Activated CD8-positive, alpha-beta memory T cell treated with anti-CD3 and anti-CD28 coated beads, Interleukin-2, amount 50 U/mL, for 4 hours (primary cell): ENCODE data around the gene MIEF2.
"Not testable (repeated sequence)": the region's sequence is repeated elsewhere in the genome, so short reads cannot be mapped to it uniquely, and the experiment has no call there.

Experiments used
- DNase-seq: peaks from one replicate; pipeline ENCODE4 v3.0.0-alpha.2; 2020

The MIEF2 gene

DNA sequence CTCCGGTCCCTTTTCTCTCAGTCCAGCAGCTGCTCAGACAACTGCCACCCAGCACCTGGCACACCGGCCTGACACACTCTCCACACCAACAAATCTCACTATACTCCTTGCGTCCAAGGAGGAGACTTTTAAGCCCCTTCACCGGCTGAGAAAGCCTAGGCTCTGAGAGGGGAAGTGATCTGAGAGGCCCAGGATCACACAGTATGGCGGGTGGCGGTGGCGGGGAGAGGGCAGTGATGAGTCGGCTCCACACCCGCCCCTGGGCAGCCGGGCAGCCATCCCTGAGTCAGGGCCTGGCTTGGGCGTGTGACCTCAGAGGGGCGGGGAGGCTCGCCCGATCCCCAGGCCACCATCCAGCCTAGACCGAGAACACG is 2.5 kb upstream of the MIEF2 start:
- peak; percentile 43 for DNase-seq

DNA sequence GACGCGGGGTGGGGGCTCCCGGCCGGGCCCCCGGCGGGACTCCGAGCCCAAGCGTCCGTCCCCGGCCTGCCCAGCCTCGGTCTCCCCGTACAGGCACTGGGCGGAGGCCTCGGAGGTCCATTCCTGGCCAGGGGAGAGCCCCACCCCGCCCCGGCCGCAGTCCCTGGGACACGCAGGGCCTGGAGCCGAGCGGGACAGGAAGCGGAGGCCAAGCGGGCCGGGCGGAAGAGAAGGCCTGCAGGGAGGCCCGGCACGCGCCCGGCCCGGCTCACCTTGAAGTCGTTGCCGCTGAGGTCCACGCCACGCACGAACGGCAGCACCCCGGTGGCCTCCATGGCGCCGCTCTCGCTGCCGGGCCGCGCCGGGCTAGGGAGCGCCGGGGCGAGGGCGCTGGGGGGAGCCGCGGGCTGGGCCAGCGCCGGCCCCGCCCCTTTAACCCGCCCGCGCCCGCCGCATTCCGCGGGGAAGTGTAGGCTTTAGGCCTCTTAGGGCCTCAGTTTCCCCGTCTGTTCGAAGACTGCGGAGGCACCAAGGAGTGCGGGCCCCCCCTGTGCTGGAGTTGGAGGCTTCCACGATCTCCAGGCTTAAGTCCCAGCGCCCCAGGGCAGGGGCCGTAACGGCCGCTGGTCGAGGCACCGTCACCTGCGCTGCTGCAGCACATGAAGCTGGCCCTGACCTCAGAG is 2.0 kb upstream of the MIEF2 start, which contains the start of gene FLII:
FLII (minus strand) TSS at position 383 of the 683 bp plus-strand sequence; CDS start at position 335, 48 bp downstream.
- peak; percentile 64 for DNase-seq

DNA sequence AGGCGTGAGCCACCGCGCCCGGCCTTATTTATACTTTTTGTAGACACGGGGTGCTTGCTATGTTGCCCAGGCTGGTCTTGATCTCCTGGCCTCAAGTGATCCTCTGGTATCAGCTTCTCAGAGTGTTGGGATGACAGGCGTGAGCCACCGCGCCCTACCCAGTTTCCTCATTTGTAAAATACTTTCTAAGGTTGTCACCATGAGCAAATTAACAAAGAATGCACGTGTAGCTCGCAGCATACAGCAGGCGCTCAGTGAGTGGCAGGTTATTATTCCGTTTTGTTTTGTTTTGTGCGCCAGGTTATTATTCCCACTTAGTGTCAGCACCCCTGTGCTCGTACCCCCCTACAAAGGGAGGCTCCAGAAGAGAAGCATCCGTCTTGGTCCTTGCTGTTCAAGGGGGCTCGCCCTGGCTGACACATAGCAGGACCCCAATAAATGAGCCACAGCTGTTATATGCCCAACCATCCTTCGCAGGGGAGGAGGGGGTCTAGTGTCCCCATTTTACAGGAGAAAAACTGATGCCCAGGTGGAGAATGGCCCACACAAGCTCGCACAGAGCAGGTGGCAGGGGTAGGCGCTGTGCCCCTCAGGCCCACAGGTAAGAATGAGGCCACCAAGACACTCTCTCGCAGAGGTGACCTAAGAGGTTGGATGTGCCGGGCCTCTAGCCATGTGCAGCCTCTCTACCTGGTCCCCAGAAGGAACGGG is 686 bp upstream of the MIEF2 start:
- no peak for DNase-seq

DNA sequence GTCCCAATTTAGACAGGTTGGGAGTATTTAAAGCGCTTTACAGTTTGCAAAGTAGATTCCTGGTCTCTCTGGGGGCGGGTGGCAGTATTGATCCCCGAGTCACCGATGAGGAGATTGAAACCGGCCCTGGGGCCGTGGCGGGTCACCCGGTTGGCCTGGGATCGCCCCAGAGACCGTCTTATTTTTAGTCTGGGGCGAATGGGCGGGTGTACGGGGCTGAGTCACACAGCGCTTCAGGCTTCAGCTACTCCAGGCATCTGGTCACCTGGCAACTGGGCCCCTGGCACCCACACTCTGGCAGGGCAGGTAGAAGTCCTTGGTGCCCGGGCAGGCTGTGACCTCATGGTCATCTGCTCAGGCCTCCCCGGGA is 669 bp downstream of the MIEF2 start:
- DNase-seq = peak; percentile 47

DNA sequence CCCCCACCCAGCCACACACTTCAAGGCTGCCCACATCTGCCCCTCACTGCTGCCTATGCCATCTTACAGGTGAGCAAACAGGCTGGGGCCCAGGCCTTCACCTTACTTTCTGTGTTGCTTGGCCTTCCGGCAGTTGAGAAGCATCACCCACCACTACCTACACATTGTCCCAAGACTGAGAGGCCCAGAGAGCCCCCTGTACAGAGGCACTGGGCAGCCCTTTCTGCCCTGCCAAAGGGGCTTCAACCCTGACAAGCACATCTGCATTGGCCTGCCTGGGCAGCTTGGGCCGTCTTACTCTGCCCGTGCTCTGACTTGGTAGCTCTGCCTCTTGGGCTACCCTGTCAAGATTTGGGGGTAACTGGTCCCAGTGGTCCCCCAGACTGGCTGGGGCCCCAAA is 1.2 kb downstream of the MIEF2 start:
- DNase-seq = no peak

DNA sequence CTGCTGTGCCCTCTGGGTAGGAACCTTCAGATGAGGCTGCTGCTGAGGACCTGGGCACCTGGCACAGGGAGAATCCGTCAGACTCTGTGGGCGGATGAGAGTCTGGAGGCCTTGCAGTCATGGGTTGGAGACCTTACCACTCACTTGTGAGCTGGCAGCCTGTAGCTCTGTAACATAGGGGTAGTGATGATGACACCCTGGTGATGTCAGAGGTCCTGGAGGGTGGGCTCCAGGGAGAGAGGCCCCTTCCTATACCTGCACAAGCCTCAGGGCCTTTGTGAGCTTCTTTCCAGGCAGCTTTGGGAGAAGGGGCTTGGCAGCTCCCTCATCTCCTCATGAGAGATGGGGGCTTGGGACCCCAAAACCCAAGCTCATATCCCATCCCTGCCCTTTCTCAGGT is 1.6 kb downstream of the MIEF2 start:
- DNase-seq = no peak

DNA sequence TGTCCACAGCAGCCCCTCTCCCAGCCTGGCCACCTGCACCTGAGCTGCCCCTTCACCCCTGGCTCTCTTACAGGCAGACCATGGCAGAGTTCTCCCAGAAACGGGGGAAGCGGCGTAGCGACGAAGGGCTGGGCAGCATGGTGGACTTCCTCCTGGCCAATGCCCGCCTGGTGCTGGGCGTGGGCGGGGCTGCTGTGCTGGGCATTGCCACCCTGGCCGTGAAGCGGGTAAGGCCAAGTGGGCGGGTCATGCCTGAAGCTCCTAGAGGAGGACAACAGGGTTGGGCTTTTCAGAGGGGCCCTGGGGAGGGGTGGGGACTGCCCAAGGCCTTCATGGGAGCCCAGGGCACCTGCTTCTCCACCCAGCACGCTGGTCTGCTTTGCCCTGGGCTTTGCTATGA is 2.2 kb downstream of the MIEF2 start:
- no peak for DNase-seq

DNA sequence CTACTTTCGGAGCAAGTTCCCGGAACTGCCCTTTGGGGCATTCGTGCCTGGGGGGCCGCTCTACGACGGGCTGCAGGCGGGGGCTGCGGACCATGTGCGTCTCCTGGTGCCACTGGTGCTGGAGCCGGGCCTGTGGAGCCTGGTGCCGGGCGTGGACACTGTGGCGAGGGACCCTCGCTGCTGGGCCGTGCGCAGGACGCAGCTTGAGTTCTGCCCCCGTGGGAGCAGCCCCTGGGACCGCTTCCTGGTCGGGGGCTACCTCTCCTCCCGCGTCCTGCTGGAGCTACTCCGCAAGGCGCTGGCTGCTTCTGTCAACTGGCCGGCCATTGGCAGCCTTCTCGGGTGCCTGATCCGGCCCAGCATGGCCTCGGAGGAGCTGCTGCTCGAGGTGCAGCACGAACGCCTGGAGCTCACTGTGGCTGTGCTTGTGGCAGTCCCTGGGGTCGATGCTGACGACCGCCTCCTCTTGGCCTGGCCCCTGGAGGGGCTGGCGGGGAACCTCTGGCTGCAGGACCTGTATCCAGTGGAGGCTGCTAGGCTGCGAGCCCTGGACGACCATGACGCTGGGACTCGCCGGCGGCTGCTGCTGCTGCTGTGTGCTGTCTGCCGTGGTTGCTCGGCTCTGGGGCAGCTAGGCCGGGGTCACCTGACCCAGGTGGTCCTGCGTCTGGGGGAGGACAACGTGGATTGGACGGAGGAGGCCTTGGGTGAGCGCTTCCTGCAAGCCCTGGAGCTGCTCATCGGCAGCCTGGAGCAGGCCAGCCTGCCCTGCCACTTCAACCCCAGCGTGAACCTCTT is 3.6 kb downstream of the MIEF2 start:
- no peak for DNase-seq

DNA sequence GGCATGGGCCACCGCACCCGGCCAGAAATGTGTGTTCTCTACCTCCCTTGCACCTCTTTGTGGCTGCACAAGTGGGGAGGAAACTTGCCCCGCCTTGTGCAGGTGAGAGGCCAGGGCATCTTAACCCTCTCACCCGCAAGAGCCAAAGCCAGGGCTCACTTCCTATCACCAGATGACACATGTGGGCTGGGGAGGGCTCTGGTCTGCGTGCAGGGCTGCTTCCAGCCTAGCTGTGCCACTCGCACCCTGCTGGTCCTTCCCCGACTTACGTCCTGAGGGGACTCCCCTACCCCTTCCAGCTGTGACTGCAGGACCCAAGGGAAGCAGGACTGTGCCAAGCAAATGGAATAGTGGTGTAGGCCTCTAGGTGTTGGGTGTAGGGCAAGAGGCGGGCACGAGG is 6.9 kb downstream of the MIEF2 start:
- DNase-seq = no peak

DNA sequence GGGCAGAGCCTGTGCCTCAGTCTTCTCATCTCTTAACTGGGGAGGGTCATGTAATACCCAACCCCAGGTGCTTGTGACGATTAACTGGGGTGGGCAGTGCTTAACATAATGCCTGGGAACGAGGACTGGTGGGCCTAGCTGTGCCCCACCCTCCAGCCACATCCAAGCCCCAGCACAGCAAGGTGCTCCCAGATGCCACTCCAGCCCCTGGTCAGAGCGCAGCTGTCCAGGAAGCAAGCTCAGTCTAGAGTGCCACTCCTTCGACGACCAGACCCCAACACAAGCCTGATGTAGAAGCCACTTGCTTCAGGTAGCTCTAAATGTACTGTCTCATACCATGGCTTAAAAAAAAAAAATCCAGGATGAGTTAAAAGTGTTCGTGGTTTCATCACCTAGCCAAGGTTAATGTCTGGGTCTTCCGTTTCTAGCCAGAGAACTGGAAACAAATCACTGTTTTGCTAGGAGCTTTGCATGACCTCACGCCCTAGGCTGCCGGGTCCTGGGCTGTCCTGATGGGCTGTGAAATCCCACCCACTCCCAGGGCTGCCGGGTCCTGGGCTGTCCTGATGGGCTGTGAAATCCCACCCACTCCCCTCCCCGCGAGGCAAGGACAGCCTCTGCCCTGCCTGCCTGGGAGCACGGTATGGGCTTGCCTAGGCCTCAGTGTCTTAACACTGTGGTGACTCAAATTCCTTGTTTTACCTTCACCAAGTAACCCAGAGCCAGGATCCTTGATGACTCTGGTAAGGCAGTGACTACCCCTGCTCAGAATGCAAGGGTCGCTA is 7.7 kb downstream of the MIEF2 start:
- no peak for DNase-seq

DNA sequence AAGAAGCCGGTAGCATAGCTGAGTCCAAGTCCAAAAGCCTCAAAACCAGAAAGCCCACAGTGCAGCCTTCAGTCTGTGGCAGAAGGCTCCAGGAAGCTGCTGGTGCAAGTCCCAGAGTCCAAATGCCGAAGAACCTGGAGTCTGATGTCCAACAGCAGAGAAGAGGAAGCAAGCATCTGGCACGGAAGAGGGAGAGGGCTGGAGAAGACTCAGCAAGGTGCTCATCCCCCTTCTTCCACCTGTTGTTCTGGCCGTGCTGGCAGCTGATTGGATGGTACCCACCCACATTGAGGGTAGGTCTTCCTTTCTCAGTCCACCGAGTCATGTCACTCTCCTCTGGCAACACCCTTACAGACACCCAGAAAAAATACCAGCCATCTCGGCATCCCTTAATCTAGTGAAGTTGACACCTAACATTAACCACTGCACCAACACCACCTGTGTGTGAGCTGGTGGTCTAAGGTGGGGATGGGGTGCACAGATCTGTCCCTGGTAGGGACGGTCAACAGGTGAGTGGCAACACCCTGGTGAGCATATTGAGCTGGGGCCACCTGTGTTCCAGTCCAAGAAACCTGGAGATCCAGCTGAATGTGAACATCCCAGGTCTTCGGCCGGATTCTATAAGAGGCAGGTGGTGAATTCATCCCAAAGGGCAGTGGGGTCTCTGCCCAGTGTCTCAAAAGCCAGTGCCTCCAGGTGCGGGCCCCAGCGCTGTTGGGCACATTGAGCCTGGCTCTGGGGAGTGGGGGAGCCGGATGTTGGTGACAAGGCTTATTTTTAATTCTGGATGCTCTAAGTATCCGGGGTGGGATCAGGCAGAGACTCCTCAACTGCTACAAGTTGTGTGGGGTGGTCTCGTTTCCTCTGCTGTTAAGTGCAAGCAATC is 9.8 kb downstream of the MIEF2 start:
- DNase-seq = no peak

DNA sequence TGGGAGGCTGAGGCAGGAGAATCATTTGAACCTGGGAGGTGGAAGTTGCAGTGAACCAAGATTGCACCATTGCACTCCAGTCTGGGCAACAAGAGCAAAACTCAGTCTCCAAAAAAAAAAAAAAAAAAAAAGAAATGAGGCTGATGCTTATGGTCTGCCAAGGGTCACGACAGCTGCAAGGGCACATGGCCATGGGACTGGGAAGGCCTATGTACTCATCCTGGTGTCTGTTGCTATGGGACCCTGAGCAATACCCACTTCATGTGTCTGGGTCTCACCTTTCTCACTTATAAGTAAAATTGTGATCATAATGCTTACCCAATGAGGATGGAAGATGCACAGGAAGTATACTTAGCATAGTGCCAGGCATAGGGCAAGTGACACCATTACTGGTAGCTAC is 16.6 kb downstream of the MIEF2 start:
- DNase-seq = no peak

DNA sequence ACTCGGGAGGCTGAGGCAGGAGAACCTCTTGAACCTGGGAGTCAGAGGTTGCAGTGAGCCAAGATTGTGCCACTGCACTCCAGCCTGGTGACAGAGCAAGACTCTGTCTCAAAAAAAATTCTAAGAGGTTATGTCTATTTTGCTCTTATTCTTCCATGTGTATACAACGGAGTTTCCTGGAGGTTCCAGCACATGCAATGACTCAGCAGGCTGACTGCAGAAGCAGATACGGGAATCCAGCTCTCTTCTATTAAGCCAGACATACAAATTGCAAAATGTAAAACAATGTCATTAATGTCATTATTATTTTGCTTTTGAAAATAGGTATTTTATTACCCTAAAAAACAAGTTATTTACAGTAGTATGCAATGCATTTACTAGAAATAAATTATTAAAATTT is 18.4 kb downstream of the MIEF2 start:
- DNase-seq = no peak

DNA sequence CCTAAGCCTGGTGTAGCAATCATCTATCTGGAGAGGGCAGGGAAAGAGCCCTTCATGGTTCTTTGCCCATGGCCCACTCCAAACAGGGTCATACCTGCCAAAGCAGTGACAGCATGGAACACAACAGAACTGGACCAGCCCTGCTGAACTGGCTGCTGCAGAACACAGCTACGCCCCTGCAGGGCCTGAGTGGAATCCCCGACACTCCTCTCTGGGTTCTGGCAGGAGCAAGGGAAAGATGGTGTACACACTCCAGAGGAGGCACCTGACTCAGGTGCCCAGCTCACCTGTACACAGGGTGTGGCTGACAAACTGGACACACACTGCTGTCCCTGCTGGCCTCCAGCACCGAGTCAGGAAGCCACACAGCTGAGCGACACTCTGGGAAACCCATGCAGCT is 19.8 kb downstream of the MIEF2 start:
- DNase-seq = no peak

DNA sequence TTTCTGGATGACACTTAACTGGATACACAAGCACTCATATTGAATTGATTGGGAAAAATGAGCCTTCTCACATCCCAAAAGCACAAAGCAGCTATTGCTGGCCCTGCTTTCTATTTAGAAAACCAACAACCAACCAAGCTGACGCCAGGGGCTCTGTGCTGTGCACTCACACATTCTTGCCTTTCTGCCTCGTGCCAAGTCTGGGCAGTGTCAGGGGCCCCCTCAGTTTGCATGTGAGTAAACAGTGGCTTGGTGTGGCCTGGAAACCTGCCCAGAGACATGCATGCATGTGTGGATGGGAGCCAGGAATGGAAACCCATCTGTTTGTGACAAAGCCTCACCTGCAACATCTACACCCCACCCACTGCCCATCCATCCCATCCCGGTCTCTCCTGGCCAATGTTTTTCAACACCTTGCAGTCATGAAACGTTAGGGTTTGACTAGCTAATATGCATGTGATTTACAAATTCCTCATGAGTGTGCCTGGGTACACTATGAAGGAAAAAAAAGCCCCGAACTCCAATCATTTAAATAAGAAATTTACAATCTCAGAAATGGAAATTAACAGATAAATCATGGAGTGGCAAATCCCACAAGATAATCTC is 20.4 kb downstream of the MIEF2 start:
- DNase-seq = no peak

DNA sequence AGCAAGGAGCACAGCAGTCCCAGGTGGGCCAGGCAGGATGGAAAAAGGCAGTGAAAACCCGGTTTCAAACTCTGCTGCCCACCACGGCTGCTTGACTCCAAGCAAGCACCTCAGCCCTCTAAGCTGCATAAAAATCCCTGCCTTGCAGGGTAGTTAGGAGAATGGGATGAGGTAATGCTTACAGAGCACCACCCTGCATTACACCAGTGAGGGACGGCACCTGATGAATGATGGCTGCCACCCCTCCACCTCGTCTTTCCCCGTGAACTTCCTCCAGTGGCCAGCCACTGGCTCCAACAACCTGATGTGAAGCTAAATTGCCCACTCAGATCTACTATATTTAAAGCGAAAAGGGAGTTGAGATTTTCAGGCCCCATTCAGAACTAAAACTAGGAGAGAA is 21.3 kb downstream of the MIEF2 start:
- DNase-seq = no peak

DNA sequence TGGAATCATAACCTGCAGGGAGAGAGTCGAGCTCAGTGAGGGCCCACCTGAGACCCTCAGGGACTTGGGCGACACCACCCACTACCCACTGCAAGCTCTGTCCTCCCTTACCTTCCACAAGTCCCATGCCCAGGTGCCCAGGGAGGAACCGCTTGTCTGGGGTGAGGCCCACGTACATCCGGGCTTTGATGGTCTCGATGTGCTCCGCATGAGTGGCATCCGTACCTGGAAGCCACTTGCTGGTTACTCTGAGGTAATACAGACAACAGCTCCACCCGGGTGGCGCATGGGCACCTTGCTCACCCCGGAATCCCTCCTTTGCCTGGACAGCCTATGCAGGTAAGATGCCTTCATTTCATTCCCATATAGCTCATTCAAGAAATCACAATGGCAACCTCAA is 24.8 kb downstream of the MIEF2 start:
- DNase-seq = no peak

DNA sequence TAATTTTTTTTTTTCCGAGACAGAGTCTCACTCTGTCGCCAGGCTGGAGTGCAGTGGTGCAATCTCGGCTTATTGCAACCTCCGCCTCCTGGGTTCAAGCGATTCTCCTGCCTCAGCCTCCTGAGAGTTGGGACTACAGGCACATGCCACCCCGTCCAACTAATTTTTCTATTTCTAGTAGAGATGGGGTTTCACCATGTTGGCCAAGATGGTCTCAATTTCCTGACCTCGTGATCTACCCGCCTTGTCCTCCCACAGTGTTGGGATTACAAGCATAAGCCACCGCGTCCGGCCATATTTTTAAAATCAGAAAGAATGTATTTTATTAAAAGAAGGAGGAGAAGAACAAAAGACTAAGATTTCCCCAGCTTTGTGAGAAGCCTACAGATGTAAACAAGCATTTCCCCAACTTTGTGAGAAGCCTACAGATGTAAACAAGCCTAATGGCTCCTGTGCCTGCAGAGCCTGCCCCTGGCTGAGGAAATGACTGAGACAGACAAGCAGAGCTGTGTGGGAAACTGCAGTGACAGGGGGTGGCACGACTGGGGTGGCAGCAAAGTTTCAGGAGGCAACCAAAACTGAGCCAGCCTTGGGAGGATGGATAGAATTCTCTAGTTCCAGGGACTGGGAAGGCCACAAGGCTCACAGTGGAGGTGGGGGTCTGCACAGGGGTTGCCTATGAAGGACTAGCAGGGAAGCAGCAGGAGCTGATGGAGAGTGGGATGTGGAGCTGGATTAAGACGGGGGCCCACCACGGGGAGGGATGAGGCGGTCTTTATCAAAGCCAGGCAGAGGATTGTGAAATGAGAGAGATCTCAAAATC is 31.5 kb downstream of the MIEF2 start:
- no peak for DNase-seq

DNA sequence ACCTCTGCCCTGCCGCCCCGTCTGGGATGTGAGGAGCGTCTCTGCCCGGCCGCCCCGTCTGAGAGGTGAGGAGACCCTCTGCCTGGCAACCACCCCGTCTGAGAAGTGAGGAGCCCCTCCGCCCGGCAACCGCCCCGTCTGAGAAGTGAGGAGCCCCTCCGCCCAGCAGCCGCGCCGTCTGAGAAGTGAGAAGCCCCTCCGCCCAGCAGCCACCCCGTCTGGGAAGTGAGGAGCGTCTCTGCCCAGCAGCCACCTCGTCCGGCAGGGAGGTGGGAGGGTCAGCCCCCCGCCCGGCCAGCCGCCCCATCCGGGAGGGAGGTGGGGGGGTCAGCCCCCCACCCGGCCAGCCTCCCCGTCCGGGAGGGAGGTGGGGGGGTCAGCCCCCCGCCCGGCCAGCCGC is 37.6 kb downstream of the MIEF2 start:
- not testable (repeated sequence) for DNase-seq

DNA sequence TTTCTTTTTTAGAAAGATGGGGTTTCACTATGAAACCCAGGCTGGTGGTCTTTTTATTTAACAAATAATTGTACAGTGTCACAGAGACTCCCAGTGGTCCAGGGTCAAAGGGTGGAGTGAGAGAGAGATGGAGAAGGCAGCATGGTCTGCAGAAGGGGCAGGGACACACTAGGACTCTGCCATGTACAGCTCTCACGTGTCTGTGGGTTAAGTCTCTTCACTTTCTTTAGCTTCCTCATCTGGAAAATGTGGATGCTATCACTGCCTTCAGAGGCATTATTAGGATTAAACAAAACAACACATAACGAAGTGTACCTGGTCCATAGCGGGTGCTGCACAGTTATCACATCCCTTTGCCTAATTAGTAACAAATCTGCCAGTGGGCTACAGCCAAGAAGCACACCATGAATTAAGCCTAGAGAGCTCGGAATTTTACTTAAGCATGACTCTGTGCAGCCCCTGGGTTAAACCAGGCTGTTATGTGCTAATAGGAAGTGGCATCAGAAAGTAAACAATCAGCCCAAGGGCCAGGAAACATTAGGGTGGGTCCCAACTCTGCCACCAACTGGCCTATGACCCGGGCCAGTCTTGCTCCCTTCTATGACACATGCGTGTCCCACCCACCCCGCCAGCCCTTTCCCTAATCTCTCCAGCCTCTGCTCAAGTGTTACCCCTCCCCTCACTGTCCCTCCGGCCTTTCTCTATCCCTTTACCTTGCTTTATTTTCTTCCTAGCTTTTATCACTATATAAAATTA is 40.4 kb downstream of the MIEF2 start:
- no peak for DNase-seq
